Measurements from ENCODE around the gene HIVEP1. TPM values are rescaled to one million over a fixed set of nuclear protein-coding genes. Genes with fewer than 3 reads are reported as not detected.

The HIVEP1 gene
- total RNA-seq, 2 donors from 2014 or later: 33.6 to 35.1 TPM

DNA sequence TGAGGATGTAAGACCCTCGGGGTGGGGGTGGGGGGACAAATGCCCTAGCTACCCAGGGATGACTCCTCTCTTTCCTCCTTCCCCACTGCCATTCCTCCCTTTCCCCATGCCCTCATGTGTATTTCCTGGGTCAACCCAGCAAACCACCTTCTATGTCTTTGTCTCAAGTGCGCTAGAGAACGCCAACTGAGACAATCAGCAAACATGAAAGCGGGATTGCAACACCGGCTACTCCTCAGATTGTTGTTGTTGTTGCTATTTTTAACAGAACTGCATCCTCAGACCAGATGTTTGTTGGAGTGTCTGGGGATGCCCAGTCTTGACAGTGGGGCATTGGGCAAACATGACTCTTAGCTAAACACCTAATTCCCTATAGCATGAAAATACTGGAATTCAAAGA lies 39.3 kb upstream of the HIVEP1 start:
- H3K27ac Mint-ChIP-seq: peak overlapping the region; percentile 9

DNA sequence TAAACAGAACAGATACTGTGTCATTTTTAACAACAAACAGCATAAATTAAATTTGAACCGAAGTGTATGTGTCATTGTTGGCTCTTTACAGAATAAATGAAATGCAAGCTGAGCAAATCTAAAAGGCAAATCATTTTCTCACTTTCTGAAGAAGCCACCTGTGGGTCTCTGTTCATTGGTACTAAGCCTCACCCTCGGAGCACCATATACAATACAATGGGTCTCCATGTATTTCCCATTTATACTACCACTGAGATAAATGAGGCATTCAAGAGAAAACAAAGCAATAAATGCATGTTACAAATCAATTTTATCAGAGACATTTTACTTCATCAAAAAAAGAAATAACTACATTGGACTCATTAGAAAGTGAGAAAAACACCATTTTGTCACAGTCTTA lies 38.9 kb upstream of the HIVEP1 start:
- no peak overlapping the region for H3K27ac ChIP-seq (ENCODE audit: low read depth, low read length)
- no peak overlapping the region for H3K27ac Mint-ChIP-seq

More for the DNA sequence above, 39.3 kb upstream of the HIVEP1 start:
- H3K36me3 Mint-ChIP-seq (ENCODE audit: low read depth): no peaks in the 10 kb centered on the region
- Histone ChIP-seq H3K36me3 (ENCODE audit: control insufficient read depth, insufficient read depth, low read length) (no peaks in the 10 kb centered on the region), H3K4me1 (ENCODE audit: control insufficient read depth, insufficient read depth, low read length) (peaks cover 3% of the 10 kb centered on the region), H3K9me3 (ENCODE audit: control insufficient read depth, low read length) (no peaks in the 10 kb centered on the region), H3K4me3 (ENCODE audit: low read length) (no peak overlapping the region), H3K27ac (ENCODE audit: low read depth, low read length) (no peak overlapping the region), H3K27me3 (ENCODE audit: control insufficient read depth, insufficient read depth, low read length, poor library complexity, severe bottlenecking) (no peaks in the 10 kb centered on the region), H3K9ac (ENCODE audit: extremely low read depth, low read length, poor library complexity, severe bottlenecking) (no peak overlapping the region)
- TF ChIP-seq, protein P1, sequence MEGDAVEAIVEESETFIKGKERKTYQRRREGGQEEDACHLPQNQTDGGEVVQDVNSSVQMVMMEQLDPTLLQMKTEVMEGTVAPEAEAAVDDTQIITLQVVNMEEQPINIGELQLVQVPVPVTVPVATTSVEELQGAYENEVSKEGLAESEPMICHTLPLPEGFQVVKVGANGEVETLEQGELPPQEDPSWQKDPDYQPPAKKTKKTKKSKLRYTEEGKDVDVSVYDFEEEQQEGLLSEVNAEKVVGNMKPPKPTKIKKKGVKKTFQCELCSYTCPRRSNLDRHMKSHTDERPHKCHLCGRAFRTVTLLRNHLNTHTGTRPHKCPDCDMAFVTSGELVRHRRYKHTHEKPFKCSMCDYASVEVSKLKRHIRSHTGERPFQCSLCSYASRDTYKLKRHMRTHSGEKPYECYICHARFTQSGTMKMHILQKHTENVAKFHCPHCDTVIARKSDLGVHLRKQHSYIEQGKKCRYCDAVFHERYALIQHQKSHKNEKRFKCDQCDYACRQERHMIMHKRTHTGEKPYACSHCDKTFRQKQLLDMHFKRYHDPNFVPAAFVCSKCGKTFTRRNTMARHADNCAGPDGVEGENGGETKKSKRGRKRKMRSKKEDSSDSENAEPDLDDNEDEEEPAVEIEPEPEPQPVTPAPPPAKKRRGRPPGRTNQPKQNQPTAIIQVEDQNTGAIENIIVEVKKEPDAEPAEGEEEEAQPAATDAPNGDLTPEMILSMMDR (conservative IDR thresholded peaks at IDR 0.05): no peak
- H3K4me3 Mint-ChIP-seq: no peak overlapping the region
- no peak for DNase-seq
- 93 to 95% methylated on average over 5 of the region's 5 CpGs for WGBS, 2 experiments (ENCODE audit: insufficient coverage in 1 of 2, insufficient read length in 1 of 2)
- peaks cover 7% of the 10 kb centered on the region for H3K4me1 Mint-ChIP-seq
- no peaks in the 10 kb centered on the region for H3K9me3 Mint-ChIP-seq
- peaks cover 7% of the 10 kb centered on the region for H3K27me3 Mint-ChIP-seq (ENCODE audit: insufficient read depth)

DNA sequence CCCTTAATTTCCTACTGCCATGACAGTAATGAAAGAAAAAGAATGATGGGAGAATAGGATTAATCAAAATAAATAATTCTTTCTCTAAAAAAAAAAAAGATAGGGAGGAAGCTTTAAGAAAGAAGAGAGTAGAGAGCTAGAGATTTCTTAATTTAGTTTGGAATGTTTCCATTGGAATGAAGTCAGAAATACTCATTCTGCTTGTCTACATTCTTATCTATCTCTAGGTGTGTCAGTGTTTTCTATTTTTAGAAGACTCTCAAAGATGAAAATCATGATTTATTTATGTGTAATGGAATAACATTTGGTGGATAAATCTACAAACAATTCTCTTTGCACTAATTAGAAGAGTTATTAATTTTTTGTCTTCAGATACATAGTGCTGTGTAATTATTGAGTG lies 38.0 kb upstream of the HIVEP1 start:
- Mint-ChIP-seq H3K4me3 (no peak overlapping the region), H3K27ac (no peak overlapping the region), H3K27me3 (ENCODE audit: insufficient read depth) (peaks cover 7% of the 10 kb centered on the region), H3K4me1 (no peaks in the 10 kb centered on the region), H3K36me3 (ENCODE audit: low read depth) (no peaks in the 10 kb centered on the region), H3K9me3 (no peaks in the 10 kb centered on the region)
- Histone ChIP-seq H3K9me3 (ENCODE audit: control insufficient read depth, low read length) (no peaks in the 10 kb centered on the region), H3K27ac (ENCODE audit: low read depth, low read length) (no peak overlapping the region), H3K4me1 (ENCODE audit: control insufficient read depth, insufficient read depth, low read length) (no peaks in the 10 kb centered on the region), H3K36me3 (ENCODE audit: control insufficient read depth, insufficient read depth, low read length) (no peaks in the 10 kb centered on the region), H3K9ac (ENCODE audit: extremely low read depth, low read length, poor library complexity, severe bottlenecking) (no peak overlapping the region), H3K4me3 (ENCODE audit: low read length) (no peak overlapping the region), H3K27me3 (ENCODE audit: control insufficient read depth, insufficient read depth, low read length, poor library complexity, severe bottlenecking) (no peaks in the 10 kb centered on the region)
- TF ChIP-seq, protein P1 (conservative IDR thresholded peaks at IDR 0.05): no peak
- no peak for DNase-seq

More for the DNA sequence above, 38.9 kb upstream of the HIVEP1 start:
- no peak for DNase-seq
- 78 to 90% methylated on average over 2 of the region's 2 CpGs for WGBS, 2 experiments (ENCODE audit: insufficient coverage in 1 of 2, insufficient read length in 1 of 2)
- Mint-ChIP-seq H3K9me3 (no peaks in the 10 kb centered on the region), H3K27me3 (ENCODE audit: insufficient read depth) (peaks cover 7% of the 10 kb centered on the region), H3K36me3 (ENCODE audit: low read depth) (no peaks in the 10 kb centered on the region), H3K4me3 (no peak overlapping the region), H3K4me1 (peaks cover 4% of the 10 kb centered on the region)
- Histone ChIP-seq H3K27me3 (ENCODE audit: control insufficient read depth, insufficient read depth, low read length, poor library complexity, severe bottlenecking) (no peaks in the 10 kb centered on the region), H3K4me3 (ENCODE audit: low read length) (no peak overlapping the region), H3K9me3 (ENCODE audit: control insufficient read depth, low read length) (no peaks in the 10 kb centered on the region), H3K36me3 (ENCODE audit: control insufficient read depth, insufficient read depth, low read length) (no peaks in the 10 kb centered on the region), H3K9ac (ENCODE audit: extremely low read depth, low read length, poor library complexity, severe bottlenecking) (no peak overlapping the region), H3K4me1 (ENCODE audit: control insufficient read depth, insufficient read depth, low read length) (peaks cover 2% of the 10 kb centered on the region)
- TF ChIP-seq, protein P1 (conservative IDR thresholded peaks at IDR 0.05): no peak

Data from endodermal cell (in vitro differentiated cells).